Common myeloid progenitor, CD34-positive (primary cell): ENCODE data around the gene TRIM21.
"Not testable (repeated sequence)": the region's sequence is repeated elsewhere in the genome, so short reads cannot be mapped to it uniquely, and the experiment has no call there.

ENCODE experiments used
- CTCF ChIA-PET: fragments of 350-600 bp; sonication (Branson Sonifier 250); formaldehyde crosslinking; loops from one replicate; lab custom pipeline; 2021; ENCODE audit warnings: antibody characterized with exemption; lab: Charles Lee
- POLR2A ChIA-PET: fragments of 350-600 bp; sonication (Branson Sonifier 250); formaldehyde crosslinking; loops from one replicate; lab custom pipeline; 2021; ENCODE audit warnings: antibody characterized with exemption; lab: Charles Lee
- DNase-seq, 3 donors: peaks; one replicate each; pipeline versions ENCODE4 v3.0.0 to v3.0.0-alpha.2; 2013
- H3K27ac ChIP-seq, 2 experiments: 1 replicate in 1 of 2; 2 replicates in 1 of 2; pipeline ENCODE4 v1.7.0; 2013; ENCODE audit warnings: inconsistent platforms in 2 of 2, low read length in 2 of 2, mild to moderate bottlenecking in 2 of 2, low read depth in 1 of 2, moderate library complexity in 1 of 2; ENCODE audit not compliant: severe bottlenecking in 2 of 2, insufficient read depth in 1 of 2, poor library complexity in 1 of 2
- H3K27me3 ChIP-seq, 5 experiments: replicated peaks in 2 of 5; 1 replicate in 3 of 5; 2 replicates in 2 of 5; pipeline versions ENCODE4 v1.6.1 to v1.7.0; 2013; ENCODE audit warnings: low read length in 4 of 5, mild to moderate bottlenecking in 2 of 5, moderate library complexity in 2 of 5, inconsistent platforms in 1 of 5; ENCODE audit not compliant: insufficient read depth in 5 of 5, control insufficient read depth in 4 of 5
- H3K36me3 ChIP-seq, 4 experiments: 1 replicate in 2 of 4; 2 replicates in 2 of 4; pipeline versions ENCODE4 v1.6.1 to v1.7.0; 2013; ENCODE audit warnings: low read length in 3 of 4, control low read depth in 1 of 4, mild to moderate bottlenecking in 1 of 4; ENCODE audit not compliant: control insufficient read depth in 4 of 4, insufficient read depth in 4 of 4
- H3K4me1 ChIP-seq, 4 experiments: 1 replicate in 3 of 4; 2 replicates in 1 of 4; pipeline versions ENCODE4 v1.6.1 to v1.7.1; 2013; ENCODE audit warnings: low read length in 3 of 4, mild to moderate bottlenecking in 3 of 4, control low read depth in 1 of 4, inconsistent platforms in 1 of 4, moderate library complexity in 1 of 4; ENCODE audit not compliant: control insufficient read depth in 4 of 4, insufficient read depth in 4 of 4; ENCODE audit errors: control extremely low read depth in 1 of 4
- H3K4me3 ChIP-seq, 7 experiments: 1 replicate in 4 of 7; 2 replicates in 3 of 7; pipeline versions ENCODE4 v1.5.1 to v1.7.0; 2013; ENCODE audit warnings: mild to moderate bottlenecking in 7 of 7, low read length in 6 of 7, moderate library complexity in 6 of 7, inconsistent platforms in 2 of 7, low read depth in 2 of 7, control low read depth in 1 of 7; ENCODE audit not compliant: insufficient read depth in 4 of 7, control insufficient read depth in 1 of 7; ENCODE audit errors: extremely low read depth in 1 of 7
- H3K9me3 ChIP-seq, 5 experiments: 1 replicate in 4 of 5; 2 replicates in 1 of 5; pipeline versions ENCODE4 v1.6.1 to v1.7.1; 2013; ENCODE audit warnings: low read length in 4 of 5, mild to moderate bottlenecking in 2 of 5, inconsistent platforms in 1 of 5, low read depth in 1 of 5, moderate library complexity in 1 of 5; ENCODE audit not compliant: control insufficient read depth in 4 of 5, insufficient read depth in 2 of 5; ENCODE audit errors: control extremely low read depth in 1 of 5
- WGBS: methylation state at CpG from one replicate; pipeline ENCODE4 v1.1.5; 2013; ENCODE audit not compliant: insufficient coverage; 5-methylcytosine and 5-hydroxymethylcytosine counted together

The TRIM21 gene

DNA sequence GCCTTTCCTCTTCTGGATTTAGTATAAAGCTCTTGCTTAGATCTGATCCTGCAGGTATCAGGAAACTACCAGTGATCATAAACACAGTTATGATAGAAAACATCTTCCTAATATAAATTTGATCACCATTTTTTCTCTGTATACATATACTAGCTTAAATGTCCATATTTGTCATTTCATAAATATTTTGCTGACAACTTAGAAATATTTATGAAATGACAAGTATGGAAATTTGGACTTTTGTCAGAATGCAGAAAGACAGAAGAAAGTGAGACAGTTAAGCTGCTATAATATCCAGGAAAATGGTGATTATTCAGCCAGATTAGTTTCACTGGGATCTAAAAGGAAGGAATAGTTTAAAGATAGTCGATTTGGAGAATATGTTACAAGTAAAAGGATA is 22.8 kb upstream of the TRIM21 start:
- ChIA-PET CTCF (no interaction called here), POLR2A (no interaction called here)
- DNase-seq: no peak
- WGBS: 88% methylated on average over 1 of the region's 1 CpG
- no peaks in the 10 kb centered on the region for H3K36me3 ChIP-seq
- no peaks in the 10 kb centered on the region for H3K9me3 ChIP-seq
- no peaks in the 10 kb centered on the region for H3K27me3 ChIP-seq
- no peak overlapping the region for H3K4me3 ChIP-seq
- no peaks in the 10 kb centered on the region for H3K4me1 ChIP-seq
- H3K27ac ChIP-seq: no peak overlapping the region

DNA sequence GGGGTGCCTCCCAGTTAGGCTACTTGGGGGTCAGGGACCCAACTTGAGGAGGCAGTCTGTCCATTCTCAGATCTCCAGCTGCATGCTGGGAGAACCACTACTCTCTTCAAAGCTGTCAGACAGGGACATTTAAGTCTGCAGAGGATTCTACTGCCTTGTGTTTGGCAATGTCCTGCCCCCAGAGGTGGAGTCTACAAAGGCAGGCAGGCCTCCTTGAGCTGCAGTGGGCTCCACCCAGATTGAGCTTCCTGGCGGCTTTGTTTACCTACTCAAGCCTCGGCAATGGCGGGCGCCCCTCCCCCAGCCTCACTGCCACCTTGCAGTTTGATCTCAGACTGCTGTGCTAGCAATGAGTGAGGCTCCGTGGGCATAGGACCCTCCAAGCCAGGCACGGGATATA is 12.7 kb upstream of the TRIM21 start:
- H3K27me3 ChIP-seq, H3K4me3 ChIP-seq, H3K36me3 ChIP-seq, DNase-seq, H3K4me1 ChIP-seq, H3K9me3 ChIP-seq, CTCF ChIA-PET, POLR2A ChIA-PET, H3K27ac ChIP-seq: not testable (repeated sequence)
- 40% methylated on average over 1 of the region's 6 CpGs for WGBS

DNA sequence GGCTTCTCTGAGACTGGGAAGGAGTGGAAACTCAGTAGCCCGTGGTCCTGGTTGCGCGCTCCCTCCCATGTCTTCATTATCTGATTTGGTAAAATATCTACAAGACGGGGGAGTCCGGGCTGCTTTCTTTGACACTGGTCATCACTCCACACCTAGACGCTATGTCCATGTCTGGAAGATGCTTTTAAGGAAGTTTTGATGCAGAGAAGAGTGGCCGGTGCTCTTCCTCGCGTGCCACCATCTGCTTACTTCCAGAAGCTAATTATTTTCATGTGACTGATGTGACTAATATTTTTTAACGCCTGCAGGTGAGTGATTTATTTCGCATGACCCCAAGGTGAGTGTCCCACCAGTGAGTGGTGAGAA is 339 bp upstream of the TRIM21 start:
- no peaks in the 10 kb centered on the region for H3K27me3 ChIP-seq
- peaks cover 10 to 18% (median 14%) of the 10 kb centered on the region in 4 experiments for H3K36me3 ChIP-seq
- CTCF ChIA-PET: no interaction called here
- H3K4me3 ChIP-seq: peak overlapping the region; percentile 83 to 98 (median 96)
- no peak for DNase-seq
- peaks cover 4 to 10% (median 8%) of the 10 kb centered on the region in 4 experiments for H3K4me1 ChIP-seq
- no peak overlapping the region for H3K27ac ChIP-seq
- POLR2A ChIA-PET: interaction anchor here (0.5 kb wide), 1 partner anchor 199 kb away, joined by 3 read pairs; no protein-coding TSS in a partner anchor
- peaks cover 0 to 4% (median 0%) of the 10 kb centered on the region in 5 experiments for H3K9me3 ChIP-seq
- WGBS: 44% methylated on average over 8 of the region's 11 CpGs

DNA sequence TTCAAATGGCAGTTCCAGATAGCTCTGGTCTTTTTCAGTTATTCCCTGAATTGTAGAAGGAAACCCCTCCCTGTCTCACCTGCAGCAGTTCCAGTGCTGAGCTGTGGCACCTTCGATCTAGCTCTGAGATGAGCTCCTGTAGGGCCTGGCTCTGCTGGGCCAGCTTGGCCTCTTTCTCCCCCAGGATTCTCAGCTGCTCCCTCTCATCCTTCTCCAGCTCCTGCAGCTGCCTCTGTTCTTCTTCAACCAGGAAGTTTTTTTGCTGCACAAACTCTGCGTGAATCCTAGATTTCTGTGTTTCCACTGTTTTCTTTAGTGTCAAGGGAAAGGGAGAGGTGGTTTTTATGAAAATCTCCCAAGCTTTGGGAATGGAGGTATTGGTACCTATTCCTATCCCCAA is 5.3 kb downstream of the TRIM21 start:
- H3K4me1 ChIP-seq: peaks cover 0 to 7% (median 6%) of the 10 kb centered on the region in 4 experiments
- ChIA-PET POLR2A (no interaction called here), CTCF (no interaction called here)
- H3K9me3 ChIP-seq: no peaks in the 10 kb centered on the region
- H3K27me3 ChIP-seq: no peaks in the 10 kb centered on the region
- H3K4me3 ChIP-seq: no peak overlapping the region
- DNase-seq: no peak
- peaks cover 30 to 66% (median 54%) of the 10 kb centered on the region in 4 experiments for H3K36me3 ChIP-seq
- WGBS: 100% methylated on average over 1 of the region's 2 CpGs
- H3K27ac ChIP-seq: no peak overlapping the region

- WGBS: 100% methylated on average over 2 of the region's 3 CpGs
- Histone ChIP-seq H3K27me3 (no peaks in the 10 kb centered on the region), H3K9me3 (no peaks in the 10 kb centered on the region), H3K36me3 (peaks cover 30 to 66% (median 54%) of the 10 kb centered on the region in 4 experiments), H3K27ac (no peak overlapping the region), H3K4me1 (no peaks in the 10 kb centered on the region), H3K4me3 (no peak overlapping the region)
- POLR2A ChIA-PET: no interaction called here
- DNase-seq: no peak
- CTCF ChIA-PET: no interaction called here
These were observed 7.3 kb downstream of the TRIM21 start for GRCh38 chr11:4385978-4386740.

- Histone ChIP-seq H3K4me3 (no peak overlapping the region), H3K9me3 (no peaks in the 10 kb centered on the region), H3K36me3 (peaks cover 17 to 30% (median 24%) of the 10 kb centered on the region in 4 experiments), H3K27me3 (peaks cover 0 to 2% (median 0%) of the 10 kb centered on the region in 5 experiments), H3K27ac (no peak overlapping the region), H3K4me1 (no peaks in the 10 kb centered on the region)
- ChIA-PET CTCF (no interaction called here), POLR2A (no interaction called here)
- no peak for DNase-seq
- WGBS: 100% methylated on average over 2 of the region's 2 CpGs
These were observed 11.6 kb downstream of the TRIM21 start for GRCh38 chr11:4381901-4382300.

DNA sequence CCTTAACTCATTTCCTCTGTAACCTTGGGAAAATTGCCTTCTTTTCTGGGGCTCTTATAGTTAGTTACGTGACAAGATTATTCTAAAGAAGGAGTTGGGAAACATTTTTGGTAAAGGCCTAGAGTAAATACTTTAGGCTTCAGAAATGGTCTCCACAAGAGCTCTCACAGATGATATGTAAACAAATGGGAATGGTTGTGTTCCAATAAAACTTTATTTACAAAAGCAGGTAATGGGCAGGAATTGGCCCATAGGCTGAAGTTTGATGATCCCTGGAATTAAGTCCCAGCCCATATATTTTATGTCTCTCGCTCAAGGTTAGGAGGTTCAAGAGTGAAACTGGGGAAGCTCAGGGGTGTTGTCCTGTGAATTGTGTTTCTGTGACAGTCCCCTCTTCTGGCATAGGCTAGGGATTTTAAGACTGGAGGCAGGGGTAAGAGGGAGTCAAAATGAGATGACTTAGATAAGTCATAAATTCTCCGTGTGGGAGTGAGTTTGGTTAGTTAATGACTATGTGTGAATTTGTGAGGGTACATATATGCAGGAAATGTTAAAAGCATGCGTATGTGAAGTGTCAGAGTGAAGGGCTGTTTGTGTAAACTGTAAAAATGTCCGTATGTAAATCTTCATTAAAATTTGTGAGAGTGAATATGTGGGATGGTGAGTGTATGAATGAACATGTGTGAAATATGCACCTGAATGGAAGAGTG is 17.9 kb downstream of the TRIM21 start:
- ChIA-PET CTCF (no interaction called here), POLR2A (interaction anchor here (0.6 kb wide), 1 partner anchor 1970 kb away, joined by 4 read pairs; no protein-coding TSS in a partner anchor)
- WGBS: 97% methylated on average over 3 of the region's 5 CpGs
- DNase-seq: no peak
- Histone ChIP-seq H3K27ac (no peak overlapping the region), H3K9me3 (no peaks in the 10 kb centered on the region), H3K36me3 (no peaks in the 10 kb centered on the region), H3K4me1 (no peaks in the 10 kb centered on the region), H3K4me3 (no peak overlapping the region), H3K27me3 (peaks cover 0 to 2% (median 0%) of the 10 kb centered on the region in 5 experiments)
